ENCODE data around the gene RAB11FIP5.
"Not testable (repeated sequence)": the region's sequence is repeated elsewhere in the genome, so short reads cannot be mapped to it uniquely, and the experiment has no call there.

Gene RAB11FIP5, protein sequence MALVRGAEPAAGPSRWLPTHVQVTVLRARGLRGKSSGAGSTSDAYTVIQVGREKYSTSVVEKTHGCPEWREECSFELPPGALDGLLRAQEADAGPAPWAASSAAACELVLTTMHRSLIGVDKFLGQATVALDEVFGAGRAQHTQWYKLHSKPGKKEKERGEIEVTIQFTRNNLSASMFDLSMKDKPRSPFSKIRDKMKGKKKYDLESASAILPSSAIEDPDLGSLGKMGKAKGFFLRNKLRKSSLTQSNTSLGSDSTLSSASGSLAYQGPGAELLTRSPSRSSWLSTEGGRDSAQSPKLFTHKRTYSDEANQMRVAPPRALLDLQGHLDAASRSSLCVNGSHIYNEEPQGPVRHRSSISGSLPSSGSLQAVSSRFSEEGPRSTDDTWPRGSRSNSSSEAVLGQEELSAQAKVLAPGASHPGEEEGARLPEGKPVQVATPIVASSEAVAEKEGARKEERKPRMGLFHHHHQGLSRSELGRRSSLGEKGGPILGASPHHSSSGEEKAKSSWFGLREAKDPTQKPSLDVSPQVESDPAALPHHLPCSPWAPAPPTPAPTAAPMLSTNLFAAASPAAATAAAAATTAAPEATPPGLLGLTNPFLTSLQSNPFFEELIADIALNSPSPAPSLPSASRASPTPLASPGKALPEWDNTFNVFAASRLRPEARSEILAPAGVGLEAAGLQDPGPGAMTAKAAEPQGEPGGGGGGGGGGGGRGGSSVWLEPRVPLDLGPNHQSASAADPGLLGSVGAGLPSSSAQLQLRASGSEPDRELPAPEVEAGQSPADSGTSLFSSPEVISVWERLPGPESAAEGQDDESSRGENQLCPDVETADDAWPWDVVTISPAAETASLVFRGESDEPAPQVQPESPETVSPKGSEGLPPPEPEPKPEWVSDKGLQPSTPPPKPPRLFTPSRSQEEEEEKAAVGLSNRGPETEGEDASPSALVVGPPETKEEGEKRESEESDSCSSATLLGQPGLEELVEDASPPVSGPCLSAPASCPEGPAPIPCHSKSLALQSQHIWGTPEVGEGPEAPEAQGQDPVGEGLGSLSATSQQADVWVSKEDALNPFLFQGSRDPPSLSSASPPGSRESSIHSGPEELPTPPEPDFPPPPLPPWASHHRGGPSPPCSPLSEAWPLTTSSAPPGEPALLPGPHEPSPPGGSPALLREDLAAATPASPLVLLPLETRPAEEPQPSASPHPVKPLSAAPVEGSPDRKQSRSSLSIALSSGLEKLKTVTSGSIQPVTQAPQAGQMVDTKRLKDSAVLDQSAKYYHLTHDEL (N-terminal part only)

GRCh38 chr2:73112913-73113854 lies at the start of gene RAB11FIP5:
Gene RAB11FIP5, minus strand, starts transcription at chr2:73112948. Its CDS starts 171 bp downstream, at chr2:73112777.
- peak; percentile 47 to 68 for DNase-seq (ENCODE audit: low read depth in 2 of 2)

- no peak for DNase-seq (ENCODE audit: low read depth in 2 of 2)
These were observed 43.9 kb upstream of the RAB11FIP5 start for GRCh38 chr2:73156539-73157124.

DNA sequence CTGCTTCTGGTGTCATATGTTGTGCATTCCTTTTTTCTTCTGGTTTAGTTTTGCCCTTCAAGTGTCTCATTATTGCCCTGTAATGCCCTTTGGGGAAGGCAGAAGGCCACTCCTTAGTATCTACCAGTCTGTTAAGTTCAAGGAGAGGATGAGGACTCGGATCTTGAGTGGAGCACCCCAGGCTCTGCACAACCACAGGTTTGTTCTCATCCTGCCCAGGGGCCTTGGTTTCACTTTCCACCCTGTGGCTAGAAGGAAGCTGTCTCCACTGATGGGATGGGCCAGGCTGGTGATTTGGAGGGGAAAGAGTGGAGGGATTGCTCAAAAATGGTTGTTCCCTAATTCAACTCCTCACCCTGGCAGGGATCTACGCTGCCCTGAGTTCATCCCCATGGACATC lies 30.2 kb upstream of the RAB11FIP5 start:
- DNase-seq (ENCODE audit: low read depth in 2 of 2): no peak

DNA sequence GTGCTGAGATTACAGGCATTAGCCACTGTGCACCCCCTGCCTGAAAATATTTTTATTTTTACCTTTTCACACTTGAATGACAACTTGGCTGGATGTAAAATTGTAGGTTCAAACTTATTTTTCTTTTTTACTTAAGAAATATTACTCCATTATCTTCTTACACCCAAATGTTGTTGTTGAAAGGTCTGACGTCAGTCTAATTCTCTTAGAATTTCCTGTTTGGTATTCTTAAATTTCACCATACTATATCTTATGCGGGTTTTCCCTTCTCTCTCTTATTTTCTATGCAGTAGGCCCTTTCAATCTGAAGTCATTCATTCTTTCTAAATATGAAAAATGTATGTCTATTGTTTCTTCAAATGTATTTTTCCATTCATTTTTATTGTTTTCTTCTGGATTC lies 29.1 kb upstream of the RAB11FIP5 start:
- no peak for DNase-seq (ENCODE audit: low read depth in 2 of 2)

GRCh38 chr2:73135236-73135635 lies 22.5 kb upstream of the RAB11FIP5 start:
- DNase-seq (ENCODE audit: low read depth in 2 of 2): no peak

DNA sequence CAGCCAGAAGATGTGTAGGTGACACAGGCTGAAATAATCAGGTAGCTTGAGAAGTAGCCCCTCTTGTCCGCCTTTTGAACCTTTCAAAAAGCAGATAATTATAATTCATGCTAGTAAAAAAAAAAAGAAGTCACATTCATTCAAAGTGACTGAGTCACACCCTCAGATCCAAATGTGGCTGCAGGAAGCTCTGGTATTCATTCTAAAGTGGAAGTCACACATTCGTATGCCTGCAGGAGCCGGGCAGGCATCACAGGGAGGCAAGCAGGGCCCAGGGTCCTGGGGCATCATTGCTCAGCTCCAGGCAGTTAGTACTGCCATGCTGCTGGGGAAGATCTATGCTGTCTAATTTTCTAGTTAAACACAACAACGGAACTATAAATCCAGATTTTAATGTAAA lies 21.7 kb upstream of the RAB11FIP5 start:
- no peak for DNase-seq (ENCODE audit: low read depth in 2 of 2)

GRCh38 chr2:73133566-73134197 lies 20.9 kb upstream of the RAB11FIP5 start:
- no peak for DNase-seq (ENCODE audit: low read depth in 2 of 2)

DNA sequence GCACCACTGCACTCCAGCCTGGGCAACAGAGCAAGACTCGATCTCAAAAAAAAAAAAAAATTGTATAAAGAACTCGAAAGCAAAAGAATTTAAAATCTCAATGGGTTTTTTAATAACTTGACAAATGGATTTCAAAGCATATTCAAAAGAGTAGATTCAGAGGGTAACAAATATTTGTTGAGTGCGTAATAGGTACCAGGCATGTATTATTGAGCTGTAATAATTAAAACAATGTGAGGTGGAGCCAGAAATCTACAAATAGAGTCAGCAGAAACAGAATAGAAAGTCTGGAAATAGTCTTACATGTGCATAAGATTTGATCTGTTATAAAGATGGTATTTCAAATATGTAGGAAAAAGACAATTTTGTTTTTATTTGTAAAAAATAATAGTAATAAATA lies 19.1 kb upstream of the RAB11FIP5 start:
- no peak for DNase-seq (ENCODE audit: low read depth in 2 of 2)

DNA sequence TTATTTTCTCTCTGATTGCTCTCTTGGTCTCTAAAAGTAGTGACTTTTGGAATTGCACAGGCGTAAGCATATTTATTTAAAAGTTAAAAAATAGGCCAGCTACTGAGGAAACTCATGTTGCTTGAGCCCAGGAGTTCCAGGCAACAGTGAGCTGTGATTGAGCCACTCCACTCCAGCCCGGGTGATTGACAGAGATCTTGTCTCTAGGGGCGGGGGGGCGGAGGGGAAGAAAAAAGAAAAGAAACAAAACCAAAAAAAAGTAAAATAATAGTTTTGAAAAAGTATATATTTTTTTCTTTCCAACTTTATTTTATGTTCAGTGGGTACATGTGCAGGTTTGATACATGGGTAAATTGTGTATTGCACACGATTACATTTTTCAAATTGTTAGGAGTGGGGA lies 18.0 kb upstream of the RAB11FIP5 start:
- no peak for DNase-seq (ENCODE audit: low read depth in 2 of 2)

DNA sequence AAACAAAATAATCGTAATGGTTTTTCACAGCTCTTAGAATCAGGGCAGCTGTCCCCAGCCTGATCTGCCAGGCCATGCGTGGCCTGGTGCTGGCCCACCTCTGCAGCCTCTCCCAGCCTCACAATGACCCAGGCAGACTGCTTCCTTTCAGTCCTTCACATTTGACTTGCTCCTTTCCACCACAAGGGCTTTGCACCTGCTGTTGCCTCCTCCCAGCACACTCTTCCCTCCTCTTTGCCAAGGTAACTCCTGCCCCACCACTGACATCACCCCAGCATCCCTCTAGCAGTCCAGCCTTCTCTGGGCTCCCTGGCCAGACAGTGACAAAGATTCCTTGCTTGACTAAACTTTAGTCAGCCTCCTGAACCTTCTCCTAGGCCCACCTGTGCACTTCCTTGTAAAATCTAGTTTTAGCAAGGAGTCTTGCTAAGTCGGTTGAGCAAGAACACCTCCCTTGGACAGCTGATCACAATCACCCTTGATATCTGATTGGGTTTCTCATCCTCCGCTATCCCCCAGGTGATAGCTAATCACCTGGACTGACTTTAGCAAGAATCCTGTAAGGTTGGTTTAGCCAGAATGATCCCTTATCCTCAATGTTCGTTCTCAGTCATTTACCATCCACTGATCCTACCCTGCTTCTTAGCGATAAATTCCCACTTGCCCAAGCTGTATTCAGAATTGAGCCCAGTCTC lies 16.2 kb upstream of the RAB11FIP5 start:
- no peak for DNase-seq (ENCODE audit: low read depth in 2 of 2)

GRCh38 chr2:73122536-73122935 lies 9.8 kb upstream of the RAB11FIP5 start:
- DNase-seq (ENCODE audit: low read depth in 2 of 2): no peak

GRCh38 chr2:73119611-73120239 lies 7.0 kb upstream of the RAB11FIP5 start:
- not testable (repeated sequence) for DNase-seq (ENCODE audit: low read depth in 2 of 2)

DNA sequence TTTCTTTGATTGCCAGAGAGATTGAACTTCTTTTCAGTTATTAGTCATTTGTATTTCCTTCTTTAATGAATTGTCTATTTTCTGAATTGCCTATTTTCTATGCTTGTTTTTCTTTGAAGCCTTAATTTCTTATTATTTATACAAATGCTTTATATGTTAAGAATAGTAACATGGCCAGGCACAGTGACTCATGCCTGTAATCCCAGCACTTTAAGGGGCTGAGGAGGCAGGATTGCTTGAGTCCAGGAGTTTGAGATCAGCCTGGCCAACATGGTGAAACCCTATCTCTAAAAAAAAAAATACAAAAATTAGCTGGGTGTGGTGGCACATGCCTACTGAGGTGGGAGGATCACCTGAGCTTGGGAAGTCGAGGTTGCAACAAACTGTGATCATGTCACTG lies 4.7 kb upstream of the RAB11FIP5 start:
- DNase-seq (ENCODE audit: low read depth in 2 of 2): no peak

GRCh38 chr2:73116182-73116960 lies 3.6 kb upstream of the RAB11FIP5 start:
- DNase-seq (ENCODE audit: low read depth in 2 of 2): no peak

GRCh38 chr2:73114273-73114867 lies 1.6 kb upstream of the RAB11FIP5 start:
- DNase-seq (ENCODE audit: low read depth in 2 of 2): no peak

GRCh38 chr2:73112026-73112912 lies 479 bp downstream of the RAB11FIP5 start:
- DNase-seq (ENCODE audit: low read depth in 2 of 2): peak in 1 of 2 donors; percentile 4

All from stimulated activated CD8-positive, alpha-beta memory T cell treated with anti-CD3 and anti-CD28 coated beads, Interleukin-15, amount 100 ng/mL, for 4 hours (primary cell).